ENCODE data around the gene GPR61.

GPR61 gene

GRCh38 chr1:109578947-109579443 is 39.3 kb downstream of the GPR61 start:
- no peak for FAIRE-seq

- FAIRE-seq, result no peak
Observed at GRCh38 chr1:109579491-109579890, 39.8 kb downstream of the GPR61 start.

DNA sequence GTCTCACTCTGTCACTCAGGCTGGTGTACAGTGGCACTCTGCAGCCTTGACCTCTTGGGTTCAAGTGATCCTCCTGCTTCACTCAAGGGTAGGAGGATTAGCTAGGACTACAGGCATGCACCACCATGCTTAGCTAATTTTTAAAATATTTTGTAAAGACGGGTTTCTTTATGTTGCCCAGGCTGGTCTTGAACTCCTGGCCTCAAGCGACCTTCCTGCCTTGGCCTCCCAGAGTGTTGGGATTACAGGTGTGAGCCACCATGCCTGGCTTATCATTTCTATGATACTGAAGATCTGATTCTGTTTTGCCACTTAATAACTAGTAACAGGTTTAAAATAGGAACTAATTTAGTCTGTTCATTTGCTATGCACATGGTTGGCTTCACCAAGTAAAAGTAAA is 42.3 kb downstream of the GPR61 start:
- FAIRE-seq, result no peak

DNA sequence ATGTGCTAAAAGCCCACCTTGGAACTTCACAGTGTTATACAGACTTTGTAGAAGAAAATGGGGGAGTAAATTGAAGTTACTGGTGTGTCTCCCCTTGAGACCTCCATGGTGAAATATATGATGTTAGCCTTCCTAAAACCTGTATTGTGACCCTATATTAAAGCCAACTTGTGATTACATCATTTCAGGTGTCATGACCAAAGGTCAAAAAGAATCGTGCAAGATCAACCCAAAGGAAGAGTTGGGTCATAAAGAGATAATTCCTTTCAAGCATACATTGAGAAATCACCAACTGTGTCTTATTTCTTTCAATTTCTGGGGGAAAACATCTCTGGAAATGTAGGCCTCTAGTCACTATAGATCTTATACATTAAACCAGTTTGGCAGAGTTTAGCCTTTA is 45.1 kb downstream of the GPR61 start:
- FAIRE-seq, result no peak

- FAIRE-seq, result no peak
Observed at GRCh38 chr1:109586055-109586454, 46.4 kb downstream of the GPR61 start.

- FAIRE-seq, result no peak
Observed at GRCh38 chr1:109589177-109589576, 49.5 kb downstream of the GPR61 start.

- FAIRE-seq, result no peak
Observed at GRCh38 chr1:109589679-109590078, 50.0 kb downstream of the GPR61 start.

DNA sequence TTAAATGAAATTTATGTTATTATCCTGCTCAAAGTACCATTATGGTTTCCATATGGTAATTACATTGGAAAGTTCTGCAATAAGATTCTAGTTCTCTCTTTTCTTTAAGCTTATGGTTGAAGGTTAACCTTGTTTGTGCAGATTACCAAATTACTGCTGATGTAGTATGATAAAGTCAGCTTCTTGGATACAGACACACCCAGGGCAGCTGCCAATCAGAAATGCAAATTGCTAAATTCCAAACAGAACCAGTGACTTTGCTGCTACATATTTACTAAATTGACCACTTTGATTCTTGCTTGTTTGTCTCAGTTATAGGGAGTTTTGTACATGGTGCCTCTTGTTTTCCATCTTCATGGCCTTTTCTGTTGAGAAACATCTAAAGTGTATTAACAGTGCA is 53.2 kb downstream of the GPR61 start:
- FAIRE-seq, result no peak

GRCh38 chr1:109595531-109595930 is 55.9 kb downstream of the GPR61 start:
- no peak for FAIRE-seq
